ENCODE results near the gene KDM4D. TPM values are rescaled to one million over a fixed set of nuclear protein-coding genes. Genes with fewer than 3 reads are reported as not detected.
"Not testable (repeated sequence)": the region's sequence is repeated elsewhere in the genome, so short reads cannot be mapped to it uniquely, and the experiment has no call there.

The KDM4D gene
- polyA plus RNA-seq, 5 donors: 1.8 to 2.2 (median 2.0) TPM

- DNase-seq: not testable (repeated sequence)
Measured at GRCh38 chr11:95025594-95025993, 52.1 kb downstream of the KDM4D start.

GRCh38 chr11:95028357-95028756, 54.8 kb downstream of the KDM4D start:
- no peak for DNase-seq

GRCh38 chr11:95033051-95033450, 59.5 kb downstream of the KDM4D start:
- DNase-seq: no peak

GRCh38 chr11:95035316-95035715, 61.8 kb downstream of the KDM4D start:
- DNase-seq: no peak

GRCh38 chr11:95037356-95038035, 64.0 kb downstream of the KDM4D start:
- peak in 1 of 2 donors; percentile 3 for DNase-seq

GRCh38 chr11:95042239-95042638, 68.7 kb downstream of the KDM4D start:
- no peak for DNase-seq

GRCh38 chr11:95042906-95043305, 69.4 kb downstream of the KDM4D start:
- DNase-seq: no peak

- DNase-seq: no peak
Measured at GRCh38 chr11:95044010-95044409, 70.5 kb downstream of the KDM4D start.

- DNase-seq: no peak
Measured at GRCh38 chr11:95045812-95046211, 72.3 kb downstream of the KDM4D start.

Other genes with a start within 250 kb of the KDM4D start
- gene AMOTL1, start 205.4 kb upstream of the KDM4D start, polyA plus RNA-seq (ENCODE audit: insufficient read depth in 1 of 5, insufficient read length in 5 of 5, low replicate concordance in 1 of 5): 10 to 100 TPM; 41.5 to 61.2 (median 52.6) TPM
- gene CWC15, start 153 bp upstream of the KDM4D start, polyA plus RNA-seq (ENCODE audit: insufficient read depth in 1 of 5, insufficient read length in 5 of 5, low replicate concordance in 1 of 5): 100 to 1,000 TPM; 100 to 118 (median 110) TPM
- under 1 TPM; 0.15 to 0.40 (median 0.23) TPM for gene KDM4E, start 51.5 kb downstream of the KDM4D start, polyA plus RNA-seq (ENCODE audit: insufficient read depth in 1 of 5, insufficient read length in 5 of 5, low replicate concordance in 1 of 5)
- gene KDM4F, start 75.7 kb downstream of the KDM4D start, polyA plus RNA-seq (ENCODE audit: insufficient read depth in 1 of 5, insufficient read length in 5 of 5, low replicate concordance in 1 of 5): not detected
- gene SRSF8, start 93.2 kb downstream of the KDM4D start, polyA plus RNA-seq (ENCODE audit: insufficient read depth in 1 of 5, insufficient read length in 5 of 5, low replicate concordance in 1 of 5): 10 to 100 TPM; 42.7 to 52.5 (median 45.2) TPM
- gene ENDOD1, start 116.1 kb downstream of the KDM4D start, polyA plus RNA-seq (ENCODE audit: insufficient read depth in 1 of 5, insufficient read length in 5 of 5, low replicate concordance in 1 of 5): 10 to 100 TPM; 22.8 to 28.5 (median 25.3) TPM